ENCODE measurements around the gene YPEL3. TPM values are rescaled to one million over a fixed set of nuclear protein-coding genes. Genes with fewer than 3 reads are reported as not detected.
A peak's percentile ranks its signal among the peaks of the same experiment; 100 is the strongest.

Gene YPEL3
- total RNA-seq, 2 experiments from 2014 or later: 32.5 to 36.9 TPM

DNA sequence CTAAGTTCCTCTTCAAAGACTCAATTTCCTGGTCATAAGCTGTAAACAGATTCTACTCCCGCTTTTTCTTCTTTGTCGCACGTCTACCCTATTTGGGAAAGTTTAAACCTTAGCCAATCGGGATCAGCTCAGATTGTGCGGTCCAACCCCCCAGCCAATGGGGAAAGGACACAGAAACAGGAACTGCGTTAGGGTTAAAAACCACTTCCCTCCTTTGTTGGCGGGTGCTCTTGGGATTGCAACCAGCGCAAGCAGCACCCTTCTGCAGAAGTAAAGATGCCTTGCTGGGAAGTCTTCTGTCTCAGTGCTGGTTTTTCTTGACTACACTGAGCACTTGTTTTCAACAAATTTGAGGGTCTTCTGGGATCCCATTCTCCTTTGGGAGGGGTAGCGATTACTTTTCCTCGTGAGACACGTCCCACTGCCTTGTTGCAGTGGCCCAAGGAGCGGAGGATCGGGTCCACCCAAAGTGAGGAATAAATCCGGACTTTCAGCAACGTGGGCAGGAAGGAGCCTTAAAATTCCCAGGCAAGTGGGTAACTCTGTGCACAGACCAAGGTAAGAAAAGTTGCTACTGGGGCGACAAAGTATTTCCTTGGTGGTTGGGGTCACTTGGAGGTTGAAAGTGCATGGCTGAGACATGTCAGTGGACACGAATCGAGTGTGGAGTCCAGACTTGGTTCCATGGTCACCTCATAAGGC lies 1.0 kb upstream of the YPEL3 start:
- Mint-ChIP-seq H3K4me3 (peak overlapping the region; percentile 72), H3K36me3 (peaks cover 31% of the 10 kb centered on the region)
- CTCF ChIA-PET: no interaction called here

GRCh38 chr16:30095166-30096078 lies 591 bp downstream of the YPEL3 start:
- ChIA-PET POLR2A (interaction anchor here (1.3 to 1.5 kb wide), 3 partner anchors 17 to 91 kb away, joined by 3 to 4 read pairs (median 4); partner anchors contain the start of gene GDPD3), CTCF (interaction anchor here (5.8 kb wide), 1 partner anchor 17 kb away, joined by 76 read pairs; the partner anchor contains the start of gene PPP4C)
- Mint-ChIP-seq H3K36me3 (peaks cover 31% of the 10 kb centered on the region), H3K27ac (peak overlapping the region; percentile 88), H3K4me1 (ENCODE audit: low read depth) (peaks cover 37% of the 10 kb centered on the region), H3K9me3 (peaks cover 24% of the 10 kb centered on the region), H3K4me3 (peak overlapping the region; percentile 85), H3K27me3 (no peaks in the 10 kb centered on the region)
- DNase-seq: peak; percentile 31
- intact Hi-C loops (cut with micrococcal nuclease): loop anchor here (1.0 kb wide), 2 partner anchors 28 to 283 kb away; partner anchors contain the start of gene MAPK3

More for the DNA sequence above, 1.0 kb upstream of the YPEL3 start:
- Mint-ChIP-seq H3K4me1 (ENCODE audit: low read depth) (peaks cover 34% of the 10 kb centered on the region), H3K27ac (peak overlapping the region; percentile 85), H3K9me3 (peaks cover 24% of the 10 kb centered on the region), H3K27me3 (no peaks in the 10 kb centered on the region)
- intact Hi-C loops (cut with micrococcal nuclease): loop anchor here (1.0 kb wide), 2 partner anchors 26 to 281 kb away; partner anchors contain the start of gene MAPK3
- no peak for DNase-seq
- POLR2A ChIA-PET: interaction anchor here (1.0 to 1.3 kb wide), 3 partner anchors 16 to 88 kb away, joined by 3 to 4 read pairs (median 4); partner anchors contain the start of genes CORO1A and GDPD3

- ChIA-PET CTCF (interaction anchor here (5.8 kb wide), 1 partner anchor 16 kb away, joined by 76 read pairs; the partner anchor contains the start of gene PPP4C), POLR2A (interaction anchor here (1.3 to 1.5 kb wide), 2 partner anchors 90 to 91 kb away, joined by 3 to 4 read pairs; no protein-coding TSS in a partner anchor)
- Mint-ChIP-seq H3K4me3 (peak overlapping the region; percentile 85), H3K4me1 (ENCODE audit: low read depth) (peaks cover 45% of the 10 kb centered on the region), H3K36me3 (peaks cover 31% of the 10 kb centered on the region), H3K27me3 (no peaks in the 10 kb centered on the region), H3K27ac (peak overlapping the region; percentile 88), H3K9me3 (peaks cover 24% of the 10 kb centered on the region)
- no peak for DNase-seq
- intact Hi-C loops (cut with micrococcal nuclease): loop anchor here (5.0 kb wide), 2 partner anchors 42 to 48 kb away; a partner anchor contains a TSS
Observed at GRCh38 chr16:30094541-30095165, 1.4 kb downstream of the YPEL3 start.

DNA sequence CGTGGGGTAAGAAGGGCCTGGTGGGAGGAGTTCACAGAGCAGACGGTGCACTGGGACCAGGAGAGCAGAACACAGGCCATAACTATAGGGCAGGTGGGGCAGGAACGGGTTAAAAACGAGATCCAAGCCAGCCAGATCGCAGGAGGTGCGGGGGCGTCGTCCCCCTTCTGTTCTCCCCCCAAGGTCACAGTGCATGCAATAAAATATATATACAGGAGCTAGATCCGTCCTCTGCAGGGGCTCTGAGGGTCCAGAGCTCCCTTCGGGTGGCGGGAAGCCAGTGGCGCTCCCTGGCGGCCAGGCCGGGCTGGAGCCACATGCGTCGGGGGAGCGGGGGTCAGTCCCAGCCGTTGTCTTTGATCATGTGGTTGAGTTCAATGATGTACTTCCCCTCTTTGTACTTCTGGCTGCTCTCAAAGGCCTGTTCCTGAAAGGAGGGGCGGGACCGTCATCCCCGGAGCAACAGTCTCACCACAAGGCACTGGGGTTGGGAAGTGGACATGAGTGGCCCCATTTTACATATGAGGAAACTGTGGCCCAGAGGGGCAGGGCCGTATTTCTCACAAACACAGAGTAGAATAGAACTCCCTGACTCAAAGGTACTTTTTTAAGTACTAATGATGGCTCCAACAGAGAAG lies 3.5 kb downstream of the YPEL3 start:
- H3K9me3 Mint-ChIP-seq: peaks cover 10% of the 10 kb centered on the region
- H3K4me1 Mint-ChIP-seq (ENCODE audit: low read depth): peaks cover 46% of the 10 kb centered on the region
- CTCF ChIA-PET: interaction anchor here (0.6 to 5.8 kb wide), 36 partner anchors 9 to 558 kb away, joined by 3 to 76 read pairs (median 5); partner anchors contain the start of genes ALDOA, CORO1A, HIRIP3 and PPP4C
- POLR2A ChIA-PET: interaction anchor here (0.9 to 4.6 kb wide), 12 partner anchors 11 to 443 kb away, joined by 3 to 35 read pairs (median 6); partner anchors contain the start of genes ALDOA, CORO1A and PPP4C
- intact Hi-C loops (cut with micrococcal nuclease): loop anchor here (1.0 to 5.0 kb wide), 5 partner anchors 27 to 281 kb away; partner anchors contain the start of genes ALDOA and MAPK3
- H3K27ac Mint-ChIP-seq: peak overlapping the region; percentile 94
- H3K27me3 Mint-ChIP-seq: no peaks in the 10 kb centered on the region
- peak; percentile 90 for DNase-seq
- H3K4me3 Mint-ChIP-seq: peak overlapping the region; percentile 83
- peaks cover 21% of the 10 kb centered on the region for H3K36me3 Mint-ChIP-seq

DNA sequence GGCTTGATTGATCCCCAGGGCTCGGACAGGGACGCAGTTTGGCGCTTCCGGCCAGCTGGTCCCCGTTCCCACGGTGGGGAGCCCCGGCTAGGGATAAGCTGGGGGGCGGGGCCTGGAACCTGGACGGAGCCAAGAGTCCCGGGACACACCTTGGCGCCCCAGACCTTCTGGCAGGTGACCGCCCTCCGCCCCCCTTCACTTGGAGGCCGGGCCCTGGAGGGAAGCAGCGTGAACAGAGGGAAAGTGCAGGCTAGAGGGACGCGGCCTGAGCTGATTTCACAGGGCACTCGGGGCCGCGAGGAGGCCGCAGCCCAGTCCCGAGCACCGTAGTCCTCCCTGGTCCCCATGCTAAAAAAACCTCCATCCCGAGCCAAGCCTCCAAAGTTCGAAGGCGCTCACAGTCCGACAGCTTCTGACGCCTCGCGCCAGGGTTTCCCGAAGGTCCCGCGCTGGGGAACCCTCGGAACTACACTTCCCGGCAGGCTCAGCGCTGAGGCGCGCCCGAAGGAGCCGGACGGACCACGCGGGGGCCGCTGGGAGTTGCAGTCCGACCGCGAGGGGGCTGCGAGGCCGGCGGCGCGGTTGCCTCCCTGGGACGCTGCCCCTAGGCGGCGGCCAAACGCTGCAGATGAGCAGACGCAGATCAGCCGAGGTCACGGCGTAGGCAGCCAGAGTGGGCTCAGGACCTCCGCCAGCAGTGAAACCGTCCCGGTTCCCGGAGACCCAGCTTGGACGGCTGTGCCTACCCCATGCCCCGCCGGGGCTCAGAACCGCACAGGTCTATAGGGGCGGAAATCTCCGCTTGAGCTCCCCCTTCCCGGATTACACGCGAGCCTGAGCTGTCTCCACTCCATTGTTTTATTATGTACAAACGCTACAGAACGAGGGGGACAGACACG lies 4.3 kb downstream of the YPEL3 start, which contains the start of gene TBX6:
TSS of gene TBX6 (minus strand) at position 451 of the 899 bp plus-strand sequence. CDS start 731 bp downstream, outside the sequence.
- H3K27me3 Mint-ChIP-seq: no peaks in the 10 kb centered on the region
- intact Hi-C loops (cut with micrococcal nuclease): loop anchor here (1.0 to 5.0 kb wide), 6 partner anchors 15 to 280 kb away; partner anchors contain the start of genes ALDOA and MAPK3

GRCh38 chr16:30090610-30091331 lies 5.2 kb downstream of the YPEL3 start:
- no peaks in the 10 kb centered on the region for H3K9me3 Mint-ChIP-seq
- CTCF ChIA-PET: interaction anchor here (0.7 to 5.8 kb wide), 17 partner anchors 12 to 560 kb away, joined by 3 to 76 read pairs (median 6); partner anchors contain the start of genes ALDOA, CORO1A, GDPD3 and PPP4C
- DNase-seq: no peak
- intact Hi-C loops (cut with micrococcal nuclease): loop anchor here (2.0 to 5.0 kb wide), 3 partner anchors 14 to 52 kb away; a partner anchor contains a TSS
- H3K27me3 Mint-ChIP-seq: no peaks in the 10 kb centered on the region
- POLR2A ChIA-PET: interaction anchor here (1.0 to 4.6 kb wide), 7 partner anchors 15 to 95 kb away, joined by 3 to 35 read pairs (median 7); partner anchors contain the start of genes ALDOA and PPP4C
- peaks cover 16% of the 10 kb centered on the region for H3K36me3 Mint-ChIP-seq
- no peak overlapping the region for H3K4me3 Mint-ChIP-seq
- H3K27ac Mint-ChIP-seq: peak overlapping the region; percentile 36
- H3K4me1 Mint-ChIP-seq (ENCODE audit: low read depth): peaks cover 41% of the 10 kb centered on the region

More for the DNA sequence above, 4.3 kb downstream of the YPEL3 start, which contains the start of gene TBX6:
- DNase-seq: peak; percentile 96
- H3K9me3 Mint-ChIP-seq: peaks cover 3% of the 10 kb centered on the region
- peaks cover 20% of the 10 kb centered on the region for H3K36me3 Mint-ChIP-seq
- peak within 1 kb of the TSS; percentile 83 for H3K4me3 Mint-ChIP-seq
- peak within 1 kb of the TSS; percentile 94 for H3K27ac Mint-ChIP-seq
- peaks cover 44% of the 10 kb centered on the region for H3K4me1 Mint-ChIP-seq (ENCODE audit: low read depth)
- POLR2A ChIA-PET: interaction anchor here (0.9 to 4.6 kb wide), 14 partner anchors 11 to 444 kb away, joined by 3 to 35 read pairs (median 5); partner anchors contain the start of genes ALDOA, CORO1A and PPP4C
- CTCF ChIA-PET: interaction anchor here (0.6 to 5.8 kb wide), 41 partner anchors 10 to 559 kb away, joined by 3 to 76 read pairs (median 4); partner anchors contain the start of genes ALDOA, CORO1A, GDPD3 and HIRIP3

- ChIA-PET CTCF (interaction anchor here (0.6 to 1.2 kb wide), 3 partner anchors 17 to 34 kb away, joined by 3 to 6 read pairs (median 4); partner anchors contain the start of gene ALDOA), POLR2A (interaction anchor here (4.6 kb wide), 1 partner anchor 25 kb away, joined by 35 read pairs; the partner anchor contains the start of gene ALDOA)
- H3K4me3 Mint-ChIP-seq: no peak overlapping the region
- no peak for DNase-seq
- intact Hi-C loops (cut with micrococcal nuclease): no loop called here
- no peaks in the 10 kb centered on the region for H3K9me3 Mint-ChIP-seq
- H3K4me1 Mint-ChIP-seq (ENCODE audit: low read depth): peaks cover 25% of the 10 kb centered on the region
- no peak overlapping the region for H3K27ac Mint-ChIP-seq
- peaks cover 12% of the 10 kb centered on the region for H3K36me3 Mint-ChIP-seq
- H3K27me3 Mint-ChIP-seq: no peaks in the 10 kb centered on the region
Observed at GRCh38 chr16:30088832-30089624, 7.0 kb downstream of the YPEL3 start.

- intact Hi-C loops (cut with micrococcal nuclease): no loop called here
- DNase-seq: no peak
- no peaks in the 10 kb centered on the region for H3K27me3 Mint-ChIP-seq
- ChIA-PET POLR2A (no interaction called here), CTCF (interaction anchor here (0.6 kb wide), 1 partner anchor 17 kb away, joined by 6 read pairs; no protein-coding TSS in a partner anchor)
- H3K9me3 Mint-ChIP-seq: no peaks in the 10 kb centered on the region
- H3K27ac Mint-ChIP-seq: no peak overlapping the region
- no peak overlapping the region for H3K4me3 Mint-ChIP-seq
- H3K36me3 Mint-ChIP-seq: peaks cover 17% of the 10 kb centered on the region
- peaks cover 23% of the 10 kb centered on the region for H3K4me1 Mint-ChIP-seq (ENCODE audit: low read depth)
Observed at GRCh38 chr16:30088237-30088831, 7.7 kb downstream of the YPEL3 start.
